Muscle layer of duodenum (tissue), 2 donors: ENCODE results near the gene IQCE.

Experiments used
- H3K27ac ChIP-seq: one replicate; pipeline ENCODE4 v1.7.0; 2013; ENCODE audit warnings: mild to moderate bottlenecking, low read length
- H3K27me3 ChIP-seq: one replicate; pipeline ENCODE4 v1.7.0; 2013; ENCODE audit warnings: low read depth, mild to moderate bottlenecking, control low read depth, low read length
- H3K36me3 ChIP-seq, 2 donors: one replicate each; pipeline ENCODE4 v1.7.0; 2013; ENCODE audit warnings: low read length in 2 of 2, control low read depth in 1 of 2, mild to moderate bottlenecking in 1 of 2; ENCODE audit not compliant: insufficient read depth in 2 of 2, control insufficient read depth in 1 of 2
- H3K4me1 ChIP-seq, 2 donors: one replicate each; pipeline ENCODE4 v1.7.0; 2013; ENCODE audit warnings: low read length in 2 of 2, mild to moderate bottlenecking in 2 of 2, control low read depth in 1 of 2, moderate library complexity in 1 of 2; ENCODE audit not compliant: insufficient read depth in 2 of 2, control insufficient read depth in 1 of 2
- H3K4me3 ChIP-seq, 2 donors: one replicate each; pipeline ENCODE4 v1.7.0; 2013; ENCODE audit warnings: low read length in 2 of 2, low read depth in 1 of 2, mild to moderate bottlenecking in 1 of 2
- H3K9me3 ChIP-seq, 2 donors: one replicate each; pipeline ENCODE4 v1.7.0; 2013; ENCODE audit warnings: low read length in 2 of 2, control low read depth in 1 of 2, mild to moderate bottlenecking in 1 of 2; ENCODE audit not compliant: control insufficient read depth in 1 of 2
- donor health status: healthy.

The IQCE gene

DNA sequence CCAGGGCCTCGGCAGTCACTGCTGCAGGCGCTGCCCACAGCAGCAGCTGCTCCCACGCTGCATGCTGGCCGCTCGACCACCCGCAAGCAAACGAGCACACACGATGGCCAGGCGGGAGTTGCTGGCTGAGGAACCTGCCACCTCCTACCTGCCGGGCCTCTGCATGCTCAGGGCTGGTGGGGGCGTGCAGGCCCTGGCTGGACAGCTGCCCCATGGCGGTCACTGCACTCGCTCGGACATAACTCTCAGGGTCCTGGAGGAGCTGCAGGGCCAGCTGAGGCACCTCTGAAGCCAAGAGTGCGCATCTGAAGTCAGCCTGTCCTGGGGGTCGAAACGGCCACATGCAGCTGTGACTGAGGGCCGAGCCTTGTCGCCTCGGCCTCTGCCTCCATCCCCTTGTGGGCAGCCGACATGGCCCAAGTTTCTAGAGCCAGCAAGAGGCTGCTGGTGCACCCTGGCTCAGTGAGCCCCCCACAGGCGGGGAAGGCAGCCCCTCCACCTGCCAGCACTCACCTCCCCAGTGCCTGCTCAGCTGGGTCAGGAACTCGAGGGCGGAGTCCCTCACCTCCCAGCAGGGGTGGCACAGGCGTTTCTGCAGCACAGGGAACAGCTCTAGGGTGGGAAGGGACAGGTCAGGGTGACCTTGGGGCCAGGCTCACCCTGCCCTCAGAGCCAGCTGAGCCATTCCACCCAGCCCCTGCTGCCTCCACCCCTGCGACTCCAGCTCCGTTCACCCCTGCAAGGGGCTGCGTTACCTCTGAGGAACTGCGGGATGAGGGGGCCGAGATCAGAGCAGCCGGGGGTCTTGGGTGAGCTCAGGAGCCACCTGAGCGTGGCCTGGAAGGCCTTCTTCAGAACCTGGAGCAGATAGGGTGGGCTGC is 19.5 kb upstream of the IQCE start:
- no peak overlapping the region for H3K4me3 ChIP-seq
- H3K9me3 ChIP-seq = no peaks in the 10 kb centered on the region
- no peak overlapping the region for H3K27ac ChIP-seq
- no peaks in the 10 kb centered on the region for H3K4me1 ChIP-seq
- no peaks in the 10 kb centered on the region for H3K27me3 ChIP-seq
- H3K36me3 ChIP-seq = peaks cover 0 to 61% of the 10 kb centered on the region in 2 donors

GRCh38 chr7:2540133-2540532 is 18.6 kb upstream of the IQCE start:
- peaks cover 0 to 68% of the 10 kb centered on the region in 2 donors for H3K36me3 ChIP-seq
- no peaks in the 10 kb centered on the region for H3K9me3 ChIP-seq

DNA sequence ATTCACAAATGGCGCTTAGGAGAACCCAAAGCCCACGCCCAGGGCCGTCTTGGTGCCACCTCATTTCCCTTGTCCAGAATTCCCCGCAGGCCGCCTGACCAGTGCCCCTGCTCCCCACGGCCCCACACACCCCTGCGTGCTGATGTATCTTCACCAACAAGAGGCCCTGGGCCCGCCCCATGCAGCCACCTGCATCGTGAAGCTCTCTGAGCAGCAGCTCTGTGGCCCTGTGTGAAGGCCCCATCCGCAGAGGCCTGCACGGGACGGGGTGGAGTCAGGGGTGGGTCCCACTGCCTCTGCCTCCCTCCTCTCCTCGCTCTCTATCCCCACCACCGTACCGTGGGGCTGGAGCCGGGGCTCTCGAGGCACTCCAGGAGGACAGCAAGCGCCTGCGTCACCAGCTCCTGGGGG is 18.1 kb upstream of the IQCE start:
- H3K9me3 ChIP-seq = no peaks in the 10 kb centered on the region
- H3K27me3 ChIP-seq = no peaks in the 10 kb centered on the region
- no peak overlapping the region for H3K27ac ChIP-seq
- H3K4me1 ChIP-seq = no peaks in the 10 kb centered on the region
- no peak overlapping the region for H3K4me3 ChIP-seq
- peaks cover 0 to 71% of the 10 kb centered on the region in 2 donors for H3K36me3 ChIP-seq

More at GRCh38 chr7:2540133-2540532, 18.6 kb upstream of the IQCE start:
- Histone ChIP-seq H3K4me1 (no peaks in the 10 kb centered on the region), H3K4me3 (no peak overlapping the region), H3K27ac (no peak overlapping the region), H3K27me3 (no peaks in the 10 kb centered on the region)

- Histone ChIP-seq H3K36me3 (peaks cover 0 to 78% of the 10 kb centered on the region in 2 donors), H3K9me3 (no peaks in the 10 kb centered on the region), H3K4me1 (no peaks in the 10 kb centered on the region)
Measured at GRCh38 chr7:2541291-2542010, 17.3 kb upstream of the IQCE start.

GRCh38 chr7:2542011-2542915 is 16.5 kb upstream of the IQCE start:
- Histone ChIP-seq H3K27ac (no peak overlapping the region), H3K36me3 (peaks cover 4 to 84% of the 10 kb centered on the region in 2 donors)

More at GRCh38 chr7:2541291-2542010, 17.3 kb upstream of the IQCE start:
- H3K4me3 ChIP-seq = no peak overlapping the region
- H3K27ac ChIP-seq = no peak overlapping the region
- H3K27me3 ChIP-seq = no peaks in the 10 kb centered on the region

DNA sequence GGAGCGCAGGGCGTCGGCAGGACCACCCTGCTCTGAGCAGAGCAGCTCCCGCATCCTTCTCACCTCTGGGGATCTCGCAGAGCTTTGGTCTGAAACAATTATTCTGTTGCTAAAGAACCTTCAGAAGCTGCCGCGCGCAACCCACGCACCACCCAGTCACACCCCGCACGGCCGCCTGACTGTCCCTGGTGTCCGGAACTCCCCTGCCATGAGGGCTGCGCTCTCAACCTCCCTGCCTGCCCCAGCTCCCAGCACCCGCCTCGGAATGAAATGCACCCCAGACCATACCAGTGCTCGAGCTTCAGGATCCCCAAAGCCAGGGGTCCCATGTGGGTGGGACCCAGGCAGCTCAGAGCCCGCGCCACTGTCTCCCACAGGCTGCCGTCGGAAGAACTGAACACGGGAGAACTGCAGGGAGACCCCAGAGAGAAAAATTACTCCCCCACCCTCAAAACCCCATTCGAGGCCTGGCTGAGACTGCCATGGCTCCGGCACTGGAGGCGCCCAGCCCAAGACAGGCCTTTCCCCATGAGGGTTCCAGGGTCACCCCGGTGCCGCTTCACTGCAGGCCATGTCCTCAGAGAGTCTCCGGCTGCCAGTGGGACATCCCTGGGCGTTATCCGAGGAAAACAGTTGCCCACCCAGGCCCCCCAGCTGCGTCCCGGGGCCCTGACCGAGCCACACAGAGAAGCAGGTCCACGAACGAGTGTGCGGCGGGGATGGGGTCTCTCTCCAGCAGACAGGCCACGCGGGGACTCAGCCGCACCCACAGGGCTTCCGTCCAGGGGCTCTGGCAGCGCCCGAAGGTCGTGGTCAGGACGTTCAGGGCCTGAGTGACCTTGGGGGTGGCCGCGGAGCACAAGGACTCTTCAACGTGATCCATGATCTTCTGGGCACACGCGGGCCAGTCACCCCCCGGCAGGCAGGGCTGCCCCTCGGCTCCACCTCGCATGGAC is 15.6 kb upstream of the IQCE start:
- Histone ChIP-seq H3K27me3 (no peaks in the 10 kb centered on the region), H3K27ac (no peak overlapping the region), H3K9me3 (no peaks in the 10 kb centered on the region), H3K4me1 (no peaks in the 10 kb centered on the region), H3K36me3 (peaks cover 8 to 90% of the 10 kb centered on the region in 2 donors), H3K4me3 (no peak overlapping the region)

More at GRCh38 chr7:2542011-2542915, 16.5 kb upstream of the IQCE start:
- Histone ChIP-seq H3K4me3 (no peak overlapping the region), H3K27me3 (no peaks in the 10 kb centered on the region), H3K9me3 (no peaks in the 10 kb centered on the region), H3K4me1 (no peaks in the 10 kb centered on the region)

GRCh38 chr7:2544541-2545188 is 14.1 kb upstream of the IQCE start:
- Histone ChIP-seq H3K27ac (no peak overlapping the region), H3K4me1 (no peaks in the 10 kb centered on the region), H3K9me3 (no peaks in the 10 kb centered on the region), H3K36me3 (peaks cover 8 to 76% of the 10 kb centered on the region in 2 donors), H3K4me3 (no peak overlapping the region), H3K27me3 (no peaks in the 10 kb centered on the region)

GRCh38 chr7:2545746-2546425 is 12.9 kb upstream of the IQCE start:
- H3K9me3 ChIP-seq = no peaks in the 10 kb centered on the region
- H3K4me1 ChIP-seq = no peaks in the 10 kb centered on the region
- H3K4me3 ChIP-seq = no peak overlapping the region
- no peaks in the 10 kb centered on the region for H3K27me3 ChIP-seq
- peaks cover 8 to 67% of the 10 kb centered on the region in 2 donors for H3K36me3 ChIP-seq
- no peak overlapping the region for H3K27ac ChIP-seq

GRCh38 chr7:2546776-2547586 is 11.8 kb upstream of the IQCE start:
- no peak overlapping the region for H3K27ac ChIP-seq
- peaks cover 8 to 56% of the 10 kb centered on the region in 2 donors for H3K36me3 ChIP-seq
- no peaks in the 10 kb centered on the region for H3K27me3 ChIP-seq
- no peaks in the 10 kb centered on the region for H3K9me3 ChIP-seq
- no peaks in the 10 kb centered on the region for H3K4me1 ChIP-seq
- H3K4me3 ChIP-seq = no peak overlapping the region
